Mononuclear cell (primary cell): ENCODE results near the gene CLEC20A. TPM values are rescaled to one million over a fixed set of nuclear protein-coding genes. Genes with fewer than 3 reads are reported as not detected.
"Not testable (repeated sequence)": the region's sequence is repeated elsewhere in the genome, so short reads cannot be mapped to it uniquely, and the experiment has no call there.

ENCODE experiments used
- H3K27me3 ChIP-seq: 2 replicates; pipeline ENCODE4 v1.6.0; 2011; ENCODE audit warnings: low read length, control low read depth; ENCODE audit not compliant: insufficient read depth
- H3K4me1 ChIP-seq: 2 replicates; pipeline ENCODE4 v1.5.1; 2011; ENCODE audit warnings: mild to moderate bottlenecking, low read length, control low read depth; ENCODE audit not compliant: insufficient read depth
- H3K4me3 ChIP-seq: 2 replicates; pipeline ENCODE4 v1.5.1; 2011; ENCODE audit warnings: mild to moderate bottlenecking, low read length, moderate library complexity
- H3K9me3 ChIP-seq: 2 replicates; pipeline ENCODE4 v1.5.1; 2011; ENCODE audit warnings: low read depth, mild to moderate bottlenecking, control low read depth, low read length
- total RNA-seq: library from RNA; depleted of rRNA; stranded (reverse); fragments of >200 nt; gene quantifications from one replicate; pipeline ENCODE4 v1.2.3, GENCODE V29; 2012

The CLEC20A gene
- total RNA-seq, 1 donor, result 0.21 TPM

- H3K27me3 ChIP-seq, result no peaks in the 10 kb centered on the region
- no peaks in the 10 kb centered on the region for H3K4me1 ChIP-seq
- no peaks in the 10 kb centered on the region for H3K9me3 ChIP-seq
- no peak within 1 kb of the TSS for H3K4me3 ChIP-seq
Observed at GRCh38 chr1:178512566-178513277, 16.0 kb upstream of the CLEC20A start, which contains the start of gene TEX35. Gene TEX35 (plus strand): TSS chr1:178513109. CDS start chr1:178513189, 80 bp downstream.

GRCh38 chr1:178510155-178510554 lies 13.4 kb upstream of the CLEC20A start:
- Histone ChIP-seq H3K27me3 (no peaks in the 10 kb centered on the region), H3K9me3 (no peaks in the 10 kb centered on the region), H3K4me1 (no peaks in the 10 kb centered on the region), H3K4me3 (no peak overlapping the region)

GRCh38 chr1:178509414-178510007 lies 12.7 kb upstream of the CLEC20A start:
- H3K9me3 ChIP-seq, result no peaks in the 10 kb centered on the region
- H3K27me3 ChIP-seq, result no peaks in the 10 kb centered on the region
- no peak overlapping the region for H3K4me3 ChIP-seq
- no peaks in the 10 kb centered on the region for H3K4me1 ChIP-seq

- no peaks in the 10 kb centered on the region for H3K4me1 ChIP-seq
- H3K27me3 ChIP-seq, result no peaks in the 10 kb centered on the region
- no peak overlapping the region for H3K4me3 ChIP-seq
- H3K9me3 ChIP-seq, result no peaks in the 10 kb centered on the region
Observed at GRCh38 chr1:178506669-178507068, 9.9 kb upstream of the CLEC20A start.

- Histone ChIP-seq H3K4me3 (no peak overlapping the region), H3K9me3 (no peaks in the 10 kb centered on the region), H3K4me1 (no peaks in the 10 kb centered on the region), H3K27me3 (no peaks in the 10 kb centered on the region)
Observed at GRCh38 chr1:178506177-178506576, 9.4 kb upstream of the CLEC20A start.

- H3K4me1 ChIP-seq, result no peaks in the 10 kb centered on the region
- no peaks in the 10 kb centered on the region for H3K9me3 ChIP-seq
Observed at GRCh38 chr1:178504286-178504685, 7.5 kb upstream of the CLEC20A start.

GRCh38 chr1:178503849-178504248 lies 7.1 kb upstream of the CLEC20A start:
- Histone ChIP-seq H3K27me3 (no peaks in the 10 kb centered on the region), H3K4me3 (no peak overlapping the region), H3K9me3 (no peaks in the 10 kb centered on the region), H3K4me1 (no peaks in the 10 kb centered on the region)

More at GRCh38 chr1:178504286-178504685, 7.5 kb upstream of the CLEC20A start:
- H3K4me3 ChIP-seq, result no peak overlapping the region
- H3K27me3 ChIP-seq, result no peaks in the 10 kb centered on the region

GRCh38 chr1:178503316-178503715 lies 6.6 kb upstream of the CLEC20A start:
- H3K9me3 ChIP-seq, result not testable (repeated sequence)

GRCh38 chr1:178502856-178503255 lies 6.1 kb upstream of the CLEC20A start:
- Histone ChIP-seq H3K27me3 (no peaks in the 10 kb centered on the region), H3K4me1 (no peaks in the 10 kb centered on the region), H3K9me3 (no peaks in the 10 kb centered on the region), H3K4me3 (no peak overlapping the region)

More at GRCh38 chr1:178503316-178503715, 6.6 kb upstream of the CLEC20A start:
- H3K4me1 ChIP-seq, H3K4me3 ChIP-seq, H3K27me3 ChIP-seq: not testable (repeated sequence)

GRCh38 chr1:178502330-178502714 lies 5.6 kb upstream of the CLEC20A start:
- H3K4me1 ChIP-seq, result no peaks in the 10 kb centered on the region
- no peak overlapping the region for H3K4me3 ChIP-seq

GRCh38 chr1:178501705-178502329 lies 5.1 kb upstream of the CLEC20A start:
- no peaks in the 10 kb centered on the region for H3K4me1 ChIP-seq

More at GRCh38 chr1:178502330-178502714, 5.6 kb upstream of the CLEC20A start:
- H3K9me3 ChIP-seq, result no peaks in the 10 kb centered on the region
- no peaks in the 10 kb centered on the region for H3K27me3 ChIP-seq

GRCh38 chr1:178500936-178501554 lies 4.3 kb upstream of the CLEC20A start:
- Histone ChIP-seq H3K9me3 (no peaks in the 10 kb centered on the region), H3K27me3 (no peaks in the 10 kb centered on the region), H3K4me3 (no peak overlapping the region), H3K4me1 (no peaks in the 10 kb centered on the region)

More at GRCh38 chr1:178501705-178502329, 5.1 kb upstream of the CLEC20A start:
- H3K27me3 ChIP-seq, result no peaks in the 10 kb centered on the region
- no peaks in the 10 kb centered on the region for H3K9me3 ChIP-seq
- H3K4me3 ChIP-seq, result no peak overlapping the region

GRCh38 chr1:178500091-178500770 lies 3.5 kb upstream of the CLEC20A start:
- Histone ChIP-seq H3K27me3 (no peaks in the 10 kb centered on the region), H3K9me3 (no peaks in the 10 kb centered on the region), H3K4me1 (no peaks in the 10 kb centered on the region), H3K4me3 (no peak overlapping the region)

GRCh38 chr1:178498896-178499675 lies 2.3 kb upstream of the CLEC20A start:
- no peaks in the 10 kb centered on the region for H3K9me3 ChIP-seq
- H3K4me1 ChIP-seq, result no peaks in the 10 kb centered on the region
- no peaks in the 10 kb centered on the region for H3K27me3 ChIP-seq
- H3K4me3 ChIP-seq, result no peak overlapping the region
